Measurements from ENCODE around the gene FOXL2NB.

FOXL2NB gene

GRCh38 chr3:138915503-138916498 lies 31.2 kb upstream of the FOXL2NB start:
- no peaks in the 10 kb centered on the region for H3K9me2 ChIP-seq (replicated peaks; ENCODE audit: low read depth, low read length)
- peak overlapping the region; percentile 69 for H3K4me2 ChIP-seq (ENCODE audit: low read depth, low read length, poor library complexity, severe bottlenecking)
- no peaks in the 10 kb centered on the region for H4K20me1 ChIP-seq (ENCODE audit: insufficient read depth, low read length, poor library complexity, severe bottlenecking)
- peak; percentile 73 for TF ChIP-seq CTCF (conservative IDR thresholded peaks at IDR 0.05; ENCODE audit: low read length)
- TF ChIP-seq EZH2phosphoT487 (IDR thresholded peaks at IDR 0.05; ENCODE audit: borderline replicate concordance) = no peak
- no peaks in the 10 kb centered on the region for H3K79me2 ChIP-seq (ENCODE audit: insufficient read depth, low read length)
- no peaks in the 10 kb centered on the region for H3K27me3 ChIP-seq (ENCODE audit: insufficient read depth, low read length, poor library complexity, severe bottlenecking)
- H3K36me3 ChIP-seq (ENCODE audit: insufficient read depth, low read length) = no peaks in the 10 kb centered on the region
- H2AFZ ChIP-seq (ENCODE audit: low read length) = peak overlapping the region; percentile 96
- H3K9me3 ChIP-seq (ENCODE audit: insufficient read depth, low read depth, low read length) = no peaks in the 10 kb centered on the region
- no peaks in the 10 kb centered on the region for H3F3A ChIP-seq (ENCODE audit: low read depth)
- peaks cover 5% of the 10 kb centered on the region for H3K4me1 ChIP-seq (ENCODE audit: insufficient read depth, low read length, poor library complexity, severe bottlenecking)
- H3K9ac ChIP-seq (ENCODE audit: low read depth, low read length, poor library complexity, severe bottlenecking) = peak overlapping the region; percentile 86
- H3K4me3 ChIP-seq (ENCODE audit: low read length, poor library complexity, severe bottlenecking) = peak overlapping the region; percentile 98

- Histone ChIP-seq H3F3A (ENCODE audit: low read depth) (no peaks in the 10 kb centered on the region), H3K27me3 (ENCODE audit: insufficient read depth, low read length, poor library complexity, severe bottlenecking) (no peaks in the 10 kb centered on the region), H4K20me1 (ENCODE audit: insufficient read depth, low read length, poor library complexity, severe bottlenecking) (no peaks in the 10 kb centered on the region), H3K4me1 (ENCODE audit: insufficient read depth, low read length, poor library complexity, severe bottlenecking) (peaks cover 5% of the 10 kb centered on the region), H3K9ac (ENCODE audit: low read depth, low read length, poor library complexity, severe bottlenecking) (no peak overlapping the region), H3K4me2 (ENCODE audit: low read depth, low read length, poor library complexity, severe bottlenecking) (no peak overlapping the region), H3K4me3 (ENCODE audit: low read length, poor library complexity, severe bottlenecking) (no peak overlapping the region), H2AFZ (ENCODE audit: low read length) (no peak overlapping the region; the same call in 1 of the 2 replicates), H3K9me3 (ENCODE audit: insufficient read depth, low read depth, low read length) (no peaks in the 10 kb centered on the region), H3K36me3 (ENCODE audit: insufficient read depth, low read length) (no peaks in the 10 kb centered on the region), H3K79me2 (ENCODE audit: insufficient read depth, low read length) (no peaks in the 10 kb centered on the region), H3K9me2 (replicated peaks; ENCODE audit: low read depth, low read length) (no peaks in the 10 kb centered on the region)
- no peak for TF ChIP-seq EZH2phosphoT487 (IDR thresholded peaks at IDR 0.05; ENCODE audit: borderline replicate concordance)
- no peak for TF ChIP-seq CTCF (conservative IDR thresholded peaks at IDR 0.05; ENCODE audit: low read length)
These were observed 30.2 kb upstream of the FOXL2NB start for GRCh38 chr3:138916824-138917223.

- TF ChIP-seq CTCF (conservative IDR thresholded peaks at IDR 0.05; ENCODE audit: low read length) = peak; percentile 32; the same call in 1 of the 2 replicates
- no peak for TF ChIP-seq EZH2phosphoT487 (IDR thresholded peaks at IDR 0.05; ENCODE audit: borderline replicate concordance)
- Histone ChIP-seq H3K4me2 (ENCODE audit: low read depth, low read length, poor library complexity, severe bottlenecking) (no peak overlapping the region), H3K9me2 (replicated peaks; ENCODE audit: low read depth, low read length) (no peaks in the 10 kb centered on the region), H3F3A (ENCODE audit: low read depth) (no peaks in the 10 kb centered on the region), H3K9me3 (ENCODE audit: insufficient read depth, low read depth, low read length) (no peaks in the 10 kb centered on the region), H3K36me3 (ENCODE audit: insufficient read depth, low read length) (no peaks in the 10 kb centered on the region), H2AFZ (ENCODE audit: low read length) (peak overlapping the region; percentile 50; the same call in 1 of the 2 replicates), H3K27me3 (ENCODE audit: insufficient read depth, low read length, poor library complexity, severe bottlenecking) (no peaks in the 10 kb centered on the region), H3K4me1 (ENCODE audit: insufficient read depth, low read length, poor library complexity, severe bottlenecking) (peaks cover 5% of the 10 kb centered on the region), H3K4me3 (ENCODE audit: low read length, poor library complexity, severe bottlenecking) (no peak overlapping the region), H4K20me1 (ENCODE audit: insufficient read depth, low read length, poor library complexity, severe bottlenecking) (no peaks in the 10 kb centered on the region), H3K79me2 (ENCODE audit: insufficient read depth, low read length) (no peaks in the 10 kb centered on the region), H3K9ac (ENCODE audit: low read depth, low read length, poor library complexity, severe bottlenecking) (no peak overlapping the region)
These were observed 27.7 kb upstream of the FOXL2NB start for GRCh38 chr3:138919325-138919724.

Data from Loucy (cell line).